ENCODE results near the gene PCDHGA1.

Gene PCDHGA1

GRCh38 chr5:141547488-141547887 lies 217.2 kb downstream of the PCDHGA1 start:
- DNase-seq: no peak

DNA sequence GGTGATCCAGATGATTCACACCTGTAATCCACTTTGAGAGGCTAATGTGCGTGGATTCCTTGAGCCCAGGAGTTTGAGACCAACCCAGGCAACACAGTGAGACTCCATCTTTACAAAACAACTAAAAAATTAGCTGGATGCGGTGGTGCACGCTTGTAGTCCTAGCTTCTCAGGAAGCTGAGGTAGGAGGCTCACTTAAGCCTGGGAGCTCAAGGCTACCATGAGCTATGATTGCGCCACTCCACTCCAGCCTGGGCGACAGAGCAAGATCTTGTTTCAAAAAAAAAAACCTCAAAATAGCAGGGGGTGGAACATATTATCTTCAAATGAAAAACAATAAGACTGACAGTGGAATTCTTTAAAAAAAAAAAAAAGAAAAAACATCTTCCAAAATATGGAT lies 217.6 kb downstream of the PCDHGA1 start:
- DNase-seq: no peak

- DNase-seq: peak; percentile 82 to 97
These were observed 227.4 kb downstream of the PCDHGA1 start for GRCh38 chr5:141557681-141558136.

GRCh38 chr5:141558150-141558549 lies 227.8 kb downstream of the PCDHGA1 start:
- DNase-seq: no peak

DNA sequence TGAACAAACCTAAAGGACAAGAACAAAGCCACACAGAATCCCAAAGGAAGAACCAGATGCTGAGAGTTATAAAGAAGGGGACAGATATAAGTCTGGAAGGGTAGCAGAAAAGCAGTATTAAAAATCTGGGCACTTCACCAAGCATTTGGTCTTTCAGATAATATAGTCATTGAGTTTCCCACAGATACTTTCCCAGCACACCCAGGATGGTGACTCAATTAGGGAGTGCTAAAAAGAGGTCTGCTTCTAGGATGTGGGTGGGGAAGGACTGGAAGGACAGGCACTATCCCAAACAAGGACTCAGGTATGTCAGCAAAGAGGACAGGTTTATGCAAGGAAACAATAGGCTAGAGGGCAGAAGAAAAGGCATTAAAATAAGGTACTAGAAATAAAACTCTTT lies 229.1 kb downstream of the PCDHGA1 start:
- no peak for DNase-seq

GRCh38 chr5:141560151-141560550 lies 229.8 kb downstream of the PCDHGA1 start:
- peak in 1 of 2 donors; percentile 44 for DNase-seq

- peak; percentile 74 to 94 for DNase-seq
These were observed 230.6 kb downstream of the PCDHGA1 start for GRCh38 chr5:141560725-141561483.

Data from hippocampal formation (tissue), 2 donors.